NCI-H128 (cell line): Measurements from ENCODE around the gene SHISA5.
"Not testable (repeated sequence)": the region's sequence is repeated elsewhere in the genome, so short reads cannot be mapped to it uniquely, and the experiment has no call there.

ENCODE experiments used
- DNase-seq: peaks from one replicate; lab custom pipeline; 2025; ENCODE audit not compliant: unreplicated experiment; lab: John Stamatoyannopoulos, UW

The SHISA5 gene, protein sequence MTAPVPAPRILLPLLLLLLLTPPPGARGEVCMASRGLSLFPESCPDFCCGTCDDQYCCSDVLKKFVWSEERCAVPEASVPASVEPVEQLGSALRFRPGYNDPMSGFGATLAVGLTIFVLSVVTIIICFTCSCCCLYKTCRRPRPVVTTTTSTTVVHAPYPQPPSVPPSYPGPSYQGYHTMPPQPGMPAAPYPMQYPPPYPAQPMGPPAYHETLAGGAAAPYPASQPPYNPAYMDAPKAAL

GRCh38 chr3:48504051-48504946, at the start of gene SHISA5:
TSS of gene SHISA5 (minus strand) at chr3:48504174. CDS start at chr3:48504094, 80 bp downstream.
- DNase-seq = no peak

- no peak for DNase-seq
Observed at GRCh38 chr3:48553361-48553760, 49.4 kb upstream of the SHISA5 start.

DNA sequence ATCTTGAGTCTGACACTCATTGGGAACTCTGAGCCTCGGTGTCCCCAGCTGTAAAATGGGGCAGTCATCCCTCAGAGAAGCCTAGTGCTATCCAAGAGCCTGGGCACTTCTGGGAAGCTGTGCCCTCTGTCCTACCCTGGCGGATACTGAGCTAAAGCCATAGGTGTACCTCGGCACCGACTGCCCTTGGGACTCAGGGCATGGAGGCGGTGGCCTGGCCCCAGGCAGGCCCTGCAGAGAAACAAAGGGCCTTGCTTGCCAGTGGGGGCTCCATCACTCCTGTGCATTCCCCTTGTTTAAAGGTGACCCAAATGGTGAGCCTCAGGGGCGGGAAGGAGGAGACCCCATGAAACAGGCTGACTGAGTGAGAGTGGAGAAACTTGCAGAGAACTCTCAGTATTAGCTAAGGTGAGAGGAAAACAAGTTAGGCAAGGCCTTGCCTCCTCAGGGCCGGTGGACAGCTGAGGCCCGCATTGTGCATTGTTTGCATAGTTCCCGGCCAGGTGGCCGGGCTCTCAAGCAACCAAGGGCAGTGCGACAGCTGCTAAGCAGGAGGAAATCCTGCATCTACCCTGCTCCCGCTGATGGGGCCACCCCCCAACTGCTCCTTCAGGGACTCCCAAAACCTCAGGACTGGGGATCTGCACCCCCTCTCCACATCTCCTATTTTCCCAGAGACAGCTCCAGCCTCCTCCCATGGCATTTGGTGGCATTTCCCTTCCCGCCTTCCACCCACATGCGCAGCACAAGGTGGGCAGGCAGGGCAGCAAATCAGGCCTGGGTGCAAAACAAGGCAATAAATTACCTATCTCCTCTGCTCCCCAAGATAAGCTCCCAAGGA, 48.4 kb upstream of the SHISA5 start:
- no peak for DNase-seq

DNA sequence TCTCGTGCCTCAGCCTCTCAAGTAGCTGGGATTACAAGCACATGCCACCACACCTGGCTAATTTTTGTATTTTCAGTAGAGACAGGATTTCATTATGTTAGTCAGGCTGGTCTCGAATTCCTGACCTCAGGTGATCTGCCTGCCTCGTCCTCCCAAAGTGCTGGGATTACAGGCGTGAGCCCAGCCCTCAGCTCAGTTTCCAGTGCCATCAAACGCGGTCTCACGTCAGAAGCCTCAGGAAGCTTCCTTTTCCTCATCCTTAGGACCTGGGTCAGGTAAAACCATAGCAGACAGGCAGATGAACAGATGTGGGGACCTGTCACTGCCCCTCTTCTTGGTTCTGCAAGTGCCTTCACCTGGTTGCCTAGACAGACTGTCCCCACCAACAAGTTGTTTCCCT, 47.7 kb upstream of the SHISA5 start:
- DNase-seq = not testable (repeated sequence)

DNA sequence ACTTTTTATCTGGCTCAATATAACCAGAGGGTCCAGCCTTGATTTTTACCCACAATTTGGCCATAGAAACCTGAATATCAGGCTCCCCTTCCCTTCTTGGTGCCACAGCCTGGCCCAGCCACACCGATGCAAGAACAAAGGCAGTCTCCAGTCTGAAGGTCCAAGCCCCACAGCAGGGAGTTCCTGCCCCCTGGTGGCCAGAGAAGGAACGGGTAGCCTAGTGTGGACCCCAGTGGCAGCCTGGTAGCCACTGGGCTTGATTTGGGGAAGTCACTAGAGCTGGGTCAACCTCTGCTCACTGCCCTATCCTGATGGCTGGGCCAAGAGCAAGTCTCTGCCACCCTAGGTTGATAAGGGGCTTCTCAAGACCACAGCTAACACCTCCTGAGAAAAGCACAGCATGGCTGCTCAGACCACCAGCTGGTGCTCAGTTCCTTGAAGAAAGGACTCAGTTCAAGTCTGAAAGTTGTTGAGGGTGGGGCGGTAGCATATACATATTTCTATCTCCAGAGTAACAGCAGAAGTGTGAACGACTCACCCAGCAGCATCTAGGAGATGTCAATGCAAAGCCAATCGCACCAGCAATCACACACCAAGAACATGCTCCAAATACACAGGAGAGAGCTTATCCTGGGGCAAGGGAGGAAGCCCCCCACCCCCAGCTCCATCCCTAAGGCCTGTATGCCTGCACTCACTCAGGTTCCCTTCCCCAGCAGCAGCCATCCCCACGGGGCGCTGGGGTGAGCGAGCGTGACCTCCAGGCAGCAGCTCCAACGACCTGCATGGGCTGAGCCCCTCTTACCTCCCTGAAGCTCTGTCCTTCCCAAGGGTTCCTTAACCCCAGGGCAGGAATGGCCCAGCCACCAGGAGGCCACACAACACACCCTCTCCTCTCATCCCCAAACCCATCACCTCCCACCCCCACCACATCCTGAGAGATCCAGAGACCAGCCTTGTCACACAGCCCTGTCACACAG, 45.0 kb upstream of the SHISA5 start:
- DNase-seq = no peak

DNA sequence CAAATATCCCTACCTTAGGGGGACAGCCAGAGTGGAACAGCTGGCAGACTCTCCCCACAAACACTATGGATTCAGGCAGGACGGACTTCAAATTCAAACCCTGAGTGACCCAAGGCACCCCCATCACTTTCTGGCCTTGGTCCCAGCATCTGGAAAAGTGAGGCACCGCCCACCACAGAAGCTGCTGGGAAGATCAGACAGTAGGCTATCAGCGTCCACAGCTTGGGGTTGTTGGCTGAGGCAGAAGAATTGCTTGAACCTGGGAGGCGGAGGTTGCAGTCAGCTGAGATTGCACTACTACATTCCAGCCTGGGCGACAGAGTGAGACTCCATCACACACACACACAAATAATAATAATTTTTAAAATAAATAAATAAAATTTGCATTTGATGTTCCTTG, 44.2 kb upstream of the SHISA5 start:
- no peak for DNase-seq

- DNase-seq = no peak
Observed at GRCh38 chr3:48546203-48546829, 42.3 kb upstream of the SHISA5 start.

DNA sequence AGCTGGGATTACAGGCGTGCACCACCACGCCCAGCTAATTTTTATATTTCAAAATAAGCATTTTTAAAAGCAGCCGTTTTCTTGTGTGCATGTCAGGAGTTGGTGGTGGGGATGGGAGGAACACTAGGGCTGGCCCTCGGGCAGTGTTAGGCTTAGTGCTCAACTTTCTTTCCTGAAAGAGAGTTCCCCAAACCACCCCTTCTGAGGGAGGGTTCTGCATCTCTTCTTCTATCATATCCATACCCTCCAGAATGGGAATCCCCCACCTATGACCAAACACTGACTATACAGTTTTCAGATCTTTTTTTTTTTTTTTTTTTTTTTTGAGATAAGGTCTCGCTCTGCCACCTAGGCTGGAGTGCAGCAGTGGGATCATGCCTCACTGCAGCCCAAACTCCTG, 40.2 kb upstream of the SHISA5 start:
- DNase-seq = no peak

- DNase-seq = no peak
Observed at GRCh38 chr3:48543271-48543866, 39.4 kb upstream of the SHISA5 start.

- no peak for DNase-seq
Observed at GRCh38 chr3:48538451-48538850, 34.5 kb upstream of the SHISA5 start.

GRCh38 chr3:48536785-48537184, 32.8 kb upstream of the SHISA5 start:
- no peak for DNase-seq

DNA sequence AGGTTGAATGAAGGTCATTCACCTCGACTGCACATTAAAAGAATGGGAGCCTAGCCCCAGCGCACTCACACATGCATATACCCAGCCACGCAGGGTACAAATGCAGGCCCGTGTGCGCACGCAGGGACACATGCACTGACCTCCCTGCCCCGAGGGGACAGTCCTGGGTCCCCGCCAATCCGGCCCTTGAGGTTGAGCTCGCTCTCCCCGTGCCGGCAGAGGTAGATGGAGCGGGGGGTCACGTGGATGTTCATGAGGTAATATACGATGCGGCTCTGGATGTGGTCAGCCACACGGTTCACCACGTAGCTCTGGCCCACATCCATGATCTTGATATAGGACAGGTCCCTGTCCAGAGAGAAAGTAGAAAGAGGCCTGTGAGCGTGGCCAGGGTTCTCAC, 32.1 kb upstream of the SHISA5 start:
- no peak for DNase-seq

- DNase-seq = no peak
Observed at GRCh38 chr3:48535578-48535977, 31.6 kb upstream of the SHISA5 start.

DNA sequence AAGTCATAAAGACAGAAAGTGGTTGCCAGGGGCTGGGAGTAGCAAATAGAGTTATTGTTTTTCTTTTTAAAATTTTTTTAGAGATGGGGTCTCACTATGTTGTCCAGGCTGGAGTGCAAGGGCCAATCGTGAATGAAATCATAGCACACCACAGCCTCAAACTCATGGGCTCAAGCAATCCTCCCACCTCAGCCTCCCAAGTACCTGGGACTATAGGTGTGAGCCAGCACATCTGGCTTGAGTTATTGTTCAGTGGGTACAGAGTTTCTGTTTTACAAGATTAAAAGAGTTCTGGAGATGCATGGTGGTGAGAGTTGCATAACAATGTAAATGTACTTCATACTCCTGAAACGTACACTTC, 29.0 kb upstream of the SHISA5 start:
- no peak for DNase-seq

DNA sequence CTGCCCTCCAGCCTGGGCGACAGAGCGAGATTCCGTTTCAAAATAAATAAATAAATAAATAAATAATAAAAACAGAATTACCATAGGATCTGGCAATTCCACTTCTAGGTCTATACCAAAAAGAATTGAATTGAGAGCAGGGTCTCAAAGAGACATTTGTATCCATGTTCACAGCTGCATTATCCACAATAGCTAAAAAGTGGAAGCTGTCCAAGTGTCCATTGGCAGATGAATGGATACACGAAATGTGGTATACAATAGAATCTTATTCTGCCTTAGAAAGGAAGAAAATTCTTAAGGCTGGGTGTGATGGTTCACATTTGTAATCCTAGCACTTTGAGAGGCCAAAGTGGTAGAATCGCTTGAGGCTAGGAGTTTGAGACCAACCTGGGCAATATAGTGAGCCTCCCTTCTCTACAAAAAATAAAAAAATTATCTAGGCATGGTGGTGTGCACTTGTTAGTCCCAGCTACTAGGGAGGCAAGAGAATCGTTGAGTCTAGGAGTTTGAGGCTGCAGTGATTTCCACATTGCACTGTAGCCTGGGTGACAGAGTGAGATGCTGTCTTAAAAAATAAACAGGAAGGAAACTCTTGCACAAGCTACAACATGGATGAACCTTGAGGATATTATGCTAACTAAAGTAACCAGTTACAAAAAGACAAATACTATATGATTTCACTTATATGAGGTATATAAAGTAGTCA, 28.4 kb upstream of the SHISA5 start:
- no peak for DNase-seq

- DNase-seq = not testable (repeated sequence)
Observed at GRCh38 chr3:48530701-48531100, 26.7 kb upstream of the SHISA5 start.

GRCh38 chr3:48528754-48529153, 24.8 kb upstream of the SHISA5 start:
- no peak for DNase-seq

- DNase-seq = no peak
Observed at GRCh38 chr3:48528048-48528447, 24.1 kb upstream of the SHISA5 start.

DNA sequence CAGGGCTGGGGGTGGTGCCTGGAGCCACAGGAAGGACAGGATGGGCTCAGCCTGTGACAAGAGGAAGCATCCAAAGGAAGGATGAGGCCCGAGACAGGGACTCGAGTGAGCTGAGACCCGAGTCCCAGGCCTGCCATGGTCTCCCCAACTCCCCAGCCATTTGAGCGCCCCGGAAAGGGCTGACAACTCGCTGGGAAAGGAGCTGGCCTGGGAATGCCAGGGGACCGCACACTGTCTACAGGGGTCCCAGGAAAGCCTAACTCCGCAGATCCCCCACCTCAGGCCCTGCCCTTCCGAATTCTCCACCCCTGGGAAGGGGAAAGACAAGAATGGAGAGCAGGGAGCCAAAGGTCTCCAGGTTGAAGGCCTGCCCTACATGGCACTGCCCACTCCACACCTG, 21.0 kb upstream of the SHISA5 start:
- no peak for DNase-seq
